Peyer's patch (tissue), 4 donors: ENCODE data around the gene MS4A6A.

Source experiments
- CTCF ChIP-seq, 6 experiments: fragments of 450-650 bp in 4 of 6; fragments of 200-600 bp in 2 of 6; sonication (generic) in 1 of 6; IDR thresholded peaks; one replicate each; pipeline ENCODE4 v1.5.1; 2017 to 2019; ENCODE audit warnings: antibody characterized with exemption in 6 of 6, mild to moderate bottlenecking in 3 of 6, moderate library complexity in 1 of 6
- POLR2A ChIP-seq, 2 donors: fragments of 450-650 bp; IDR thresholded peaks; one replicate each; pipeline ENCODE4 v1.5.1; 2017; ENCODE audit warnings: antibody characterized with exemption in 2 of 2, mild to moderate bottlenecking in 2 of 2, moderate library complexity in 2 of 2

- no peak for TF ChIP-seq CTCF (IDR thresholded peaks at IDR 0.05)
- no peak for TF ChIP-seq POLR2A (IDR thresholded peaks at IDR 0.05)
Measured at GRCh38 chr11:60133917-60134316, 49.0 kb downstream of the MS4A6A start.
